ENCODE data around the gene RNF157. TPM values are rescaled to one million over a fixed set of nuclear protein-coding genes. Genes with fewer than 3 reads are reported as not detected.
A peak's percentile ranks its signal among the peaks of the same experiment; 100 is the strongest.

The RNF157 gene
- total and polyA plus RNA-seq, 2 of the 13 experiments (the other 11 are each of a cell fraction or from before 2014, with no cell fraction given), result 0.44 to 1.5 TPM

- no peak for TF ChIP-seq ZSCAN5A (CRISPR knock-in tag; IDR thresholded peaks at IDR 0.05; ENCODE audit: borderline replicate concordance)
- no peak for TF ChIP-seq ZNF18 (CRISPR knock-in tag; IDR thresholded peaks at IDR 0.05; ENCODE audit: insufficient replicate concordance)
- no peak for TF ChIP-seq SMAD9 (CRISPR knock-in tag; IDR thresholded peaks at IDR 0.05)
- TF ChIP-seq HNRNPUL1 (IDR thresholded peaks at IDR 0.05; ENCODE audit: low read depth, low read length), result no peak
- TF ChIP-seq ATRX (CRISPR knock-in tag; IDR thresholded peaks at IDR 0.05; ENCODE audit: borderline replicate concordance), result no peak
- TF ChIP-seq POGK (CRISPR knock-in tag; conservative IDR thresholded peaks at IDR 0.05), result peak; percentile 61; the same call in 1 of the 2 replicates
- no peak for TF ChIP-seq ZNF558 (CRISPR knock-in tag; IDR thresholded peaks at IDR 0.05; ENCODE audit: borderline replicate concordance)
- TF ChIP-seq CBX2 (IDR thresholded peaks at IDR 0.05; ENCODE audit: low read depth, low read length), result no peak
- no peak for TF ChIP-seq CBX2 (CRISPR knock-in tag; IDR thresholded peaks at IDR 0.05; ENCODE audit: low read depth)
- TF ChIP-seq ZBTB3 (CRISPR knock-in tag; IDR thresholded peaks at IDR 0.05; ENCODE audit: borderline replicate concordance, low read depth), result no peak
- no peak for TF ChIP-seq ETS1 (CRISPR knock-in tag; IDR thresholded peaks at IDR 0.05)
- no peak for TF ChIP-seq ZNF431 (CRISPR knock-in tag; IDR thresholded peaks at IDR 0.05; ENCODE audit: borderline replicate concordance, low read depth)
- TF ChIP-seq SMAD3 (CRISPR knock-in tag; IDR thresholded peaks at IDR 0.05), result no peak
- TF ChIP-seq FOXJ3 (CRISPR knock-in tag; IDR thresholded peaks at IDR 0.05; ENCODE audit: borderline replicate concordance), result no peak
- 0 out of 2 replicates have a peak, but pooled peaks have one; percentile 55 for TF ChIP-seq ZNF546 (CRISPR knock-in tag; conservative IDR thresholded peaks at IDR 0.05)
These were observed at the start of gene RNF157 (continued) for GRCh38 chr17:76240461-76241203.
